ENCODE data around the gene IL19.

IL19 gene

DNA sequence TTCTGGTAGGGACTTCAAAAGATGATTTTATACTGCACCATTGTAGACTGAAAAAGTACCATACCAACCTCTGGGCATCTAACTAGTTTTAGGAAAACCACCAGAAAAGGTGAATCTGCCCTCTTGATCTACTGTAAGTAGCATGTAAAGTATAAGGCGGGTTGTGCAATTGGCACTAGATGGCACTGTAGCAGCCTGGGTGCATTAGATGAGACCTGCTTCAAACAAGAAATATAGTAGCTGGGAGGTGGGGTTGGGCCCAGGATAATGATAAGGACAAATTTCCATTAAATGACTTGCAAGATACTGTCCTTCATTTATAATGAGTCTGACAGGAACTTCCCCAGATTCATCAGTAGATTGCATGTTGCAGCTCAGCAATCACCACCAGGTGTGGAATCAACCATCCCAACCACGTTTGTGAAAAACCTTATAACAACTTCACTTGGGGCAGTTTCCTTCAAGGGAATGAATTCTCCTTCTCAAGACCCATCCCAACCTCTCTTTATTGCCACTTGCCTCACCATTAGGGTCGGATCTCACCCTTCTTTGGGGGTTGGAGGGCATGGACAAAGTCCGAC is 39.0 kb downstream of the IL19 start:
- TF ChIP-seq, protein P1, sequence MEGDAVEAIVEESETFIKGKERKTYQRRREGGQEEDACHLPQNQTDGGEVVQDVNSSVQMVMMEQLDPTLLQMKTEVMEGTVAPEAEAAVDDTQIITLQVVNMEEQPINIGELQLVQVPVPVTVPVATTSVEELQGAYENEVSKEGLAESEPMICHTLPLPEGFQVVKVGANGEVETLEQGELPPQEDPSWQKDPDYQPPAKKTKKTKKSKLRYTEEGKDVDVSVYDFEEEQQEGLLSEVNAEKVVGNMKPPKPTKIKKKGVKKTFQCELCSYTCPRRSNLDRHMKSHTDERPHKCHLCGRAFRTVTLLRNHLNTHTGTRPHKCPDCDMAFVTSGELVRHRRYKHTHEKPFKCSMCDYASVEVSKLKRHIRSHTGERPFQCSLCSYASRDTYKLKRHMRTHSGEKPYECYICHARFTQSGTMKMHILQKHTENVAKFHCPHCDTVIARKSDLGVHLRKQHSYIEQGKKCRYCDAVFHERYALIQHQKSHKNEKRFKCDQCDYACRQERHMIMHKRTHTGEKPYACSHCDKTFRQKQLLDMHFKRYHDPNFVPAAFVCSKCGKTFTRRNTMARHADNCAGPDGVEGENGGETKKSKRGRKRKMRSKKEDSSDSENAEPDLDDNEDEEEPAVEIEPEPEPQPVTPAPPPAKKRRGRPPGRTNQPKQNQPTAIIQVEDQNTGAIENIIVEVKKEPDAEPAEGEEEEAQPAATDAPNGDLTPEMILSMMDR (IDR thresholded peaks at IDR 0.05; ENCODE audit: low read length): peak; percentile 72
- no peak for TF ChIP-seq EZH2 (IDR thresholded peaks at IDR 0.05; ENCODE audit: borderline replicate concordance, low read length)
- Histone ChIP-seq H2AFZ (ENCODE audit: low read length) (no peak overlapping the region), H3K9me3 (ENCODE audit: low read length) (peaks cover 12% of the 10 kb centered on the region; the same call in 1 of the 2 replicates), H3K9ac (ENCODE audit: low read length) (no peak overlapping the region), H3F3A (ENCODE audit: insufficient read depth, low read length) (no peaks in the 10 kb centered on the region), H3K9me2 (ENCODE audit: low read depth, low read length) (no peaks in the 10 kb centered on the region), H3K4me3 (ENCODE audit: low read depth, low read length, poor library complexity, severe bottlenecking) (no peak overlapping the region), H3K79me2 (ENCODE audit: insufficient read depth, low read length) (no peaks in the 10 kb centered on the region), H3K4me2 (ENCODE audit: low read length) (no peak overlapping the region), H3K36me3 (ENCODE audit: insufficient read depth, low read length) (no peaks in the 10 kb centered on the region), H3K27ac (ENCODE audit: low read depth, low read length, poor library complexity, severe bottlenecking) (no peak overlapping the region), H3K4me1 (ENCODE audit: insufficient read depth, low read length, severe bottlenecking) (no peaks in the 10 kb centered on the region), H3K27me3 (ENCODE audit: insufficient read depth, low read length) (peaks cover 9% of the 10 kb centered on the region; the same call in 1 of the 2 replicates), H4K20me1 (ENCODE audit: insufficient read depth, low read length) (no peaks in the 10 kb centered on the region)

DNA sequence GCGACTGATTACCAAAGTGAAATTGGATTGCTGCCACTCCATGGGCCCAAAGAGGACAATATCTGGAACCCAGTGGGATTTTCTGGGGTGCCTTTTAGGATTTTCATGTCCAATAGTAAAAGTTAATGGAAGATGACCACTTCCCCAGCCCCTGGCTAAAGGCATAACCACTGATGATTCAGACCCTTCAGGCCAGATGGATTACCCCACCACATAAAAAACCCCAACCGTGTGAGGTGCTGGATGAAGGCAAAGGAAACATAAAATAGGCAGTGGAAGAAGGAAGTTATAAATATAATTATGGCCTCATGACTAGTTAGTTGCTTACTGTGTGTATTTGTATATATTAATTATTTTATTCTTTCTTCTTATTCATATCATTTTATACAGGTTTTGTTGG is 41.9 kb downstream of the IL19 start:
- Histone ChIP-seq H3K9ac (ENCODE audit: low read length) (no peak overlapping the region), H3F3A (ENCODE audit: insufficient read depth, low read length) (no peaks in the 10 kb centered on the region), H4K20me1 (ENCODE audit: insufficient read depth, low read length) (no peaks in the 10 kb centered on the region), H3K4me1 (ENCODE audit: insufficient read depth, low read length, severe bottlenecking) (no peaks in the 10 kb centered on the region), H3K9me3 (ENCODE audit: low read length) (peaks cover 12% of the 10 kb centered on the region; the same call in 1 of the 2 replicates), H3K27me3 (ENCODE audit: insufficient read depth, low read length) (peaks cover 9% of the 10 kb centered on the region; the same call in 1 of the 2 replicates), H3K4me3 (ENCODE audit: low read depth, low read length, poor library complexity, severe bottlenecking) (no peak overlapping the region), H3K79me2 (ENCODE audit: insufficient read depth, low read length) (no peaks in the 10 kb centered on the region), H3K36me3 (ENCODE audit: insufficient read depth, low read length) (no peaks in the 10 kb centered on the region), H3K9me2 (ENCODE audit: low read depth, low read length) (no peaks in the 10 kb centered on the region), H2AFZ (ENCODE audit: low read length) (no peak overlapping the region), H3K4me2 (ENCODE audit: low read length) (no peak overlapping the region), H3K27ac (ENCODE audit: low read depth, low read length, poor library complexity, severe bottlenecking) (no peak overlapping the region)
- TF ChIP-seq, protein P1 (IDR thresholded peaks at IDR 0.05; ENCODE audit: low read length): no peak
- no peak for TF ChIP-seq EZH2 (IDR thresholded peaks at IDR 0.05; ENCODE audit: borderline replicate concordance, low read length)

DNA sequence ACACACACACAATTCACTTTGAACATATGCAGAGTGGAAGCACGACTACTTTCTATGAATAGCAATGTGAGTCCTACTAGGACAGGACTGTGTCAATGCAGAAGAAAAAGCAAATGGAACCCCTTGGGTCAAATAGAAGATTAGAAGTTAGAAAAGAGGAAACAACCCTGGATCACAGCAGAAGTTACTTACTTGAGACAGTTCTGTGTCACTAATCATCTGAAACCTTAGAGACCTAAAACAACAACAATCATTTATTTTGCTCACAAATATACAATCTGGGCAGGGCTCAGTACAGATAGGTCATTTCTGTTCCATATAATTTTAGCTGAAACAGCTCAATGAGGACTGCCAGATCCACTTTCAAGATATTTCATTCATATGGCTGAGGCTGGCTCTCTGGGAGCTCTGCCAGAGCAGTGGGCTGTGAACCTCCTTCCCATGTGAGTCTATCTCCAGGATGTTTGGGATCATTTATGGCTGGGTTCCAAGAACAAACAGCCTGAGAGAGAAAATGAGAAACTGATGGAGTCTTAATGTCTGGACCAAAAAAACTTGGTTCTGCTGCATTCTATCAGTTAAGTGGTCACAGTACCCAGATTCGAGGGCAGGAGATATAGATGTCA is 44.3 kb downstream of the IL19 start:
- Histone ChIP-seq H3K27me3 (ENCODE audit: insufficient read depth, low read length) (peaks cover 9% of the 10 kb centered on the region; the same call in 1 of the 2 replicates), H3K4me1 (ENCODE audit: insufficient read depth, low read length, severe bottlenecking) (no peaks in the 10 kb centered on the region), H3K36me3 (ENCODE audit: insufficient read depth, low read length) (no peaks in the 10 kb centered on the region), H3K4me3 (ENCODE audit: low read depth, low read length, poor library complexity, severe bottlenecking) (no peak overlapping the region), H4K20me1 (ENCODE audit: insufficient read depth, low read length) (no peaks in the 10 kb centered on the region), H3K79me2 (ENCODE audit: insufficient read depth, low read length) (no peaks in the 10 kb centered on the region), H3K9me3 (ENCODE audit: low read length) (peaks cover 12% of the 10 kb centered on the region; the same call in 1 of the 2 replicates), H3K27ac (ENCODE audit: low read depth, low read length, poor library complexity, severe bottlenecking) (no peak overlapping the region), H3K4me2 (ENCODE audit: low read length) (no peak overlapping the region), H3K9me2 (ENCODE audit: low read depth, low read length) (no peaks in the 10 kb centered on the region), H3K9ac (ENCODE audit: low read length) (no peak overlapping the region), H2AFZ (ENCODE audit: low read length) (no peak overlapping the region), H3F3A (ENCODE audit: insufficient read depth, low read length) (no peaks in the 10 kb centered on the region)
- TF ChIP-seq EZH2 (IDR thresholded peaks at IDR 0.05; ENCODE audit: borderline replicate concordance, low read length): no peak
- TF ChIP-seq, protein P1 (IDR thresholded peaks at IDR 0.05; ENCODE audit: low read length): no peak
